ENCODE data around the gene ZNF516.

The ZNF516 gene

DNA sequence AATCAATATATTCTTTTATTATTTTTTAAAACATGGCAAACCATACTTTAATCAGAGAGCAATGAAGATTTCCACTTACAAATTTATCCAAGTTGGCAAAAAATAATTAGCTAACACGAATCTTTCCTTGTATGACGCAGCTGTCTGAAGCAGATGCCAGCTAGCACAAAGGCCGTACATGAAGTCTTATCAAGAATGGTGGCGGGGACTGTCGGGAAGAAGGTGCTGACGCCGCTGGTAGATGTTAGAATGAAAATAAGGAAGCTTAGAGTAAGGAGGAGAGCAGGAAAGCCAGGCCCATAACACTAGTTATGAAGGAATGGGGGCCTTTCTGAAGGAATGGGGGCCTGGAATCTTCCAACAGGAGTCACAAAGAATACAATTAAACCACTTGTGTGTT, 96.7 kb downstream of the ZNF516 start:
- no peak for DNase-seq

DNA sequence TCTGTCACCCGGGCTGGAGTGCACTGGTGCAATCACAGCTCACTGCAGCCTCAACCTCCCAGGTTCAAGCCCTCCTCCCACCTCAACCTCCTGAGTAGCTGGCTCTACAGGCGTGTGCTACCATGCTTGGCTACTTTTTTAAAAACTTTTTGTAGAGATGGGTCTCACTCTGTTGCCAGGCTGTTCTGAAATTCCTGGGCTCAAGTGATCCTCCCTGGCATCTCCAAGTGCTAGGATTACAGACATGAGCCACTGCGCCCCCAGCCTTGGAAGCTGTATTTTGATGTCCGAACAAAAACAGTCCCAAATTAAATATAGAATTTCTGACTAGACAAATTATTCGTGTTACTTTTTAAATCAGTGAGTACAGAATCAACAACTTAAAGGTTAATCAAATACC, 97.4 kb downstream of the ZNF516 start:
- DNase-seq, result no peak

DNA sequence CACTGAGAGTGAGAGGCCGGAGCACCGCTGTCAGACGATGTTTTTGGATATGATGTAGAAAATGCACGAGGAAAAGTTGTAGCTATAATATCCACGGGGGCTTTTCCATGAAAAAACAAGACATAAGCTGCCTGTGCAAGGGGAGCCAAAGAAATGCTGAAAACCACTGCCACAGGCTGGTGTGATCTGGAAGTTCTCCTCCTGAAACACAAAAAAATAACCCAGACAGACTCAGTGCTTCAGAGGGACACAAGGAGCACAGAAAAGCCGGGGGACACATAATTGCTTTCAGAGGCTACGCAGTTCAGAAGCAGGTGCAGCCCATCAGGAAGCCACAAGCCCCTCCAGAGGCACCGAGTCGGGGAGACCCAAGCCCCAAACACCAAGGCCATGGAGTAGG, 98.2 kb downstream of the ZNF516 start:
- no peak for DNase-seq

DNA sequence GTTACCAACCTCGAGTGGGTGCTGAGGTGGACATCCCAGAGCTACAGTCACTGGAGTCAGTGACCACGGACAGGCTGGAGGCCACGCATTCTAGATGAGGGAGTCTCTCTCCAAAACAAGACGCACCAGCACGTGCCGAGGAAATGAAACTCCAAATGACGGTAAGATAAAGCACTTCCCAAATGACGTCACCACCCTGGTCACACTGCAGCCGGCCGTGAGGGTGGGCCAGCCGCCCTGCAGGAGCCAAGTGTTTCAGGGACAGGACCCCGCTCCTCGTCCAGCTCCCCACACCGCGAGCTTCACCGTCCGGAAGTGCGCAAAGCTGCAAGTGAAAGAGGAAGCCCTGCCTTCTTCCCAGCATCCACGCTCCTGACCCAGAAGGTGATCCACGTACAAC, 99.4 kb downstream of the ZNF516 start:
- no peak for DNase-seq

DNA sequence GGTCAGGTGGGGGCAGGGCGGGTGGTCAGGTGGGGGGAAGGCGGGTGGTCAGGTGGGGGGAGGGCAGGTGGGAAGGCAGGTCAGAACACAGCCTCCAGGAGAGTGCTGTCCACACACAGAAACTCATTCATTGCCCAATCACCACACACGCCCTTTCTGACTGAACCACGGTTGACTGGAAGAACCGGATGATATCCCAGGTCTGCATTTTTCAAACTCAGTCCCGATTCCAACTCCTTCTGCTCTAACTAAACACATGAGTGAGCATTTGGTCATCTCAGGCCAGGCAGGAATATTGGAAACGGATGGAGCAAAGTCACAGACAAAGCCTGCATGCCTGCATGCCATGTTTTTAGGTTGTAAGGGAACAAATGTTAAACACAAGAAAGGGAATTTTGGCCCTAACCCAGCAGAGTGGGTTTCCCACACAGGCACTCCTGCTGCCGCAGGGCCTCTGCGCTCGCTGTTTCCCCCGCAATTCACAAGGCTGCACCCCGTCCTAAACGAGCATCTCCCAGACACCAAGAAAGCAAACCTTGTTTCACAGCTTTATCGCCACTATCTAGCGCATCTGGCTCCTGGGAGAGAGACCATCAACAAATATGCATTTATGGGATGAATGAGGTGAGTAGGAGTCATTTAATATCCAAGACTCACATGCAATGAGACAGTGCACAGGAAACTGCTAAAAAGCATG, 100.1 kb downstream of the ZNF516 start:
- no peak for DNase-seq

DNA sequence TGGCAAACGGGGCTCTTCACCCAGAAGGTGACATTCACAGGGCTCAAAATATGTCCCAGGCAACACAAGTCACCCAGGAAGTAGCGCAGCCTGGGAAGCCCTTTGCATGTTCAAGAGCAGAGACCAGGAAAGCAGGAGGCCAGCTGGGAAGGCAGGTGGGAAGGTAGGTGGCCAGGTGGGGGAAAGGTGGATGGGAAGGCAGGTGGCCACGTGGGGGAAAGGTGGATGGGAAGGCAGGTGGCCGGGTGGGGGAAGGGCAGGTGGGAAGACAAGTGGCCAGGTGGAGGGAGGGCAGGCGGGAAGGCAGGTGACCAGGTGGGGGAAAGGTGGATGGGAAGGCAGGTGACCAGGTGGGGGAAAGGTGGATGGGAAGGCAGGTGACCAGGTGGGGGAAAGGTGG, 102.7 kb downstream of the ZNF516 start:
- DNase-seq, result no peak

DNA sequence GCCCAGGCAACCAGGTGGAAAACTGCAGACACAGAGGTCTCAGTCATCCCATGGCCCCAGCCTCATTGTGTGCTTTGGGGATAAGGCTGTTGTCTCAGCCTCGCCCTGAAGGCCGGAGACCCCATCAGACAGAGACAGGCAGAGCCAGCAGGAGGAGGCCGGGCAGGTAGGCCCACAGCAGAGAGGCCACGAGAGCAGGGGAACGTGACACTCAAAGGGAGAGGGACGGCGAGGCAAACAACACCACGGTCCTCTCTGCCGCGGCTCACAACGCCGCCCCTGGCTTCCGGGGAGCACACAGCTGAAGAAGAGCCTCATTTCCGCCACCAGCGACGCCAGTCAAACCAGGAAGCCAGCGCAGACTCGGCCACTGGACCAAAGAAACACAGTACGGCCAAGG, 103.3 kb downstream of the ZNF516 start:
- no peak for DNase-seq

DNA sequence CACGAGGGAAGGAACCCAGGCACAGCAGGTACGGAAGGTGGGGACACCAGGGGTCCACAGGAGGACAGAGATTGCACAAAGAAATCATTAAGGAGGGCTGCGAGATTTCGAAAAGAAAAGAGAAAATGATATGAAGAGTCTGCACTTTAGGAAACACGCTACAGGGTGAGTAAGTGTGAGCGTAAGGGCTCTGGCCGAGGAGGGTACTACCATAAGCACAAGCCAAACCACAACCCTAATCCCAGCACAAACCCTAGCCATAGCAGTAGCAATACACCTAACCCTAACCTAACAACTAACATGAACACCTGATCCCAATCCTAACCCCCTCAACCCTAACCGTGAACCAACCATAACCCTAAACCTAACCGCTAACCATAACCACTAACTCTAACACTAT, 104.0 kb downstream of the ZNF516 start:
- no peak for DNase-seq

DNA sequence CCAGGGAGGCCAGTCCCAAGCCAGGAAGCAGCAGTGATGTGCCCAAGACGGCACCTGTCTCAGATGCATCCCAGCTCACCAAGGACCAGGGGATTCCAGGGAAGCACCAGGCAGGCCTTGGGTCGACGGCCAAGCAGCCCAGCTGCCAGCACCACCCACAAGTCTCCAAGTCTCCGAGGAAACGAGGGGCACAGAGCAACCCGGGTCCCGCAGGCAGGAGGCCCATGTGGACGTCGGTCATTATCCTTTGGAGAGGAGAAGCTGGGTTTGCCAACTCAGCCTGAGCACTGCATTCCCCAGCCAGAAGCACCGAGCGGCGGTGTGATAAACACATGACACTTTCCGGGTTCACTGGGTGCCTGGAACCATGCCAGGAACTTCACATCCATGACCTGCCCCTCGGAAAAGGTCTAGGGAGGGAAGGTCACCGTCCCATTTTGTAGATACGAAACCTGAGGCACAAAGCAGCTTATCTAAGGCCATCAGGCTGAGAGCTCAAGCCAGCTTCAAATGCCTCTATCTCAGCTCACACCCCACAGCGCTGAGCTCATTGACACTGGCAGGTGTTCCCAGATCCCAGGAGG, 104.5 kb downstream of the ZNF516 start:
- no peak for DNase-seq

DNA sequence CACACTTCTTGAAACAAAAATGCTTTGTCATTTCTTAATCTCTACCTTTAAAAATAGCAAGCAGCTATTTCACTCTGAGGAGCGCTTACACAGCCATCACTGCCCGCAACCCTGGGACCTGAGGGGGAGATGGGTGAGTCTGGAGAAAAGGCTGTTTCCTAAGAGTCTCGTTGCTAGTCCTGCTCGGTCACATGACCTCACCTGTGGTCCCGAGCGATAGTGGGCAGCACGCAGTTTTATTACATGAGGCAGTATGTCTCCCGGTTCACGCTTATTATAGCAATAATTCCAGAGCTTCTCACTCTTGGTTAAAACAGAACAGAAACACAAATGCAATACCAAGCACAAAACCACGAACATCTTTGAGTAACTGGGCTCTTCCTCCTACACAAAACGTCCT, 105.3 kb downstream of the ZNF516 start:
- no peak for DNase-seq

DNA sequence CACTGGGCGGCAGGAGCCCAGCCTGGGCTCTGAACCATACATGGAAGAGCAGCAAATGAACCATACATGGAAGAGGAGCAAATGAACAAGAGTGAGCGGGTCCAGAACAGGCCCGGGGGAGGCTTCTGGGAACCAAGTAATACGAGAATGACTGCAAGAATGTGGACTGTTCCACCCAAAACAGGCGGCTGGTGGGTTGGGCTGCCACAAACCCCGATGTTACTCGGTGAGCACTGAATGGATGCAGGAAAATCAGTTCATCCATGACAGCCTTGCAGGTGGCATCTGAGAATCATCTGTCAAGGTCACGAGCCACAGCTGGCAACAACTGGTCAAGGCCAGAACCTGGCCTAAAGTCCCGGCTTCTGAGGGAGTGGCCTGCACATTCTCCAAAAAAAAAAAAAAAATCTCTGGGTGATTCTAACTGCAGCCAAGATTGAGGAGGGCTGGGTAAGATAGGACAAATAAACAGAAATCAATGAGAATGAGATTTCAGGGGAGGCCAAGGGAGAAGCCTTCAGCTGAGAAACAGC, 106.1 kb downstream of the ZNF516 start:
- DNase-seq, result no peak

DNA sequence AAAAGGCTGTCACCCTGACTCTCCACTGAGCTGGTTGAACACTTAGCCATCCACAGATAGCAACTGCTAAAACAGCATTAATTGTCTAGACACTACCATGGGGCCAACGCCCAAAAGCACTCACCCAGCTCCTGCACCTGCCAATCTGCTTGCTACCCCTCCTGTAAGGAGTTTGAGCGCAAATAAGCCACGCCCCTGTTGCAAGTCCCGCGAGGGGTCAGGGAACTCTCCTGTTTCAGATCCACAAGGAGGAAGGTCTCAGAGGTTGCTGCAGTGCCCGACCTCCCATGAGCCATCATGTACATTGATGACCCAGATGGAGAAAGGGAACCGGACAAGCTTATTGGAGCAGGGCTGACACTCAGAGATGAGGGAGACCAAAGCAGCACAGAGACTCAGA, 106.8 kb downstream of the ZNF516 start:
- no peak for DNase-seq

DNA sequence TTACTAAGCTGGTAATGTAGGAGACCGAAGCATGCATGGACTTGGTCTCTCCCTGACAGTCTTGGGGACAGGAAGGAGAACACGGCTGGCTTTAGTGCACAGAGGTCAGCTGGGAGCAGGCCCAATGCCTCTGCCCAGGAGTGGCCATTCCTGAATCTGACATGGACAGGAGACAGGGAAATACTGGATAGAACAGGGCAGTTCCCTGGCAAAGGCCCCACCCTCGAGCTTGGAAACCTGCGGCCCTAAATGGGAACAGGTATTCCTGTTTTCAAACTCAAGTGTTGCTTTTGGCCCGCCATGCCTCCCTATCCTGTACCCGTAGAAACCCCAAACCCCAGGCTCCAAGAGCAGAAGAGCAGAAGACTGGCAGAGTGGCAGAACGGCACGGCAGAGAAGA, 107.4 kb downstream of the ZNF516 start:
- DNase-seq, result no peak

DNA sequence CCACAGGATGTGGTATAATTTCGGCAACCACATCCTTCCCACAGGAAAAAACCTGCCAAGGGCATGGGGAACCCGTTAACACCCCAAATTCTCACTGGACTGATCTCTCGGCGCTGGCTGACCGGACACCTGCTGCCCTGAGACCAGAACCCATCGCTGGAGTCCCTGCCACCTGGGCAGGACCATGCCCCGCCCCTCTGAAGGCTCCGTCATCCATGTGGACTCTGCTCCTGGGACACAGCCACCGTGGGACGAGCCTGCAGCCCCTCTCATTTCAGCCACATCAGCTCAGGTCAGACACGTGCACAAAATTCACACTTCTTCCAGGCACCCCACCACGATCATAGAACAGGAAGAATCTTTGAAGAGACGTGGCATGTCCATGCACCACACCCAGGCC, 108.2 kb downstream of the ZNF516 start:
- DNase-seq, result no peak

DNA sequence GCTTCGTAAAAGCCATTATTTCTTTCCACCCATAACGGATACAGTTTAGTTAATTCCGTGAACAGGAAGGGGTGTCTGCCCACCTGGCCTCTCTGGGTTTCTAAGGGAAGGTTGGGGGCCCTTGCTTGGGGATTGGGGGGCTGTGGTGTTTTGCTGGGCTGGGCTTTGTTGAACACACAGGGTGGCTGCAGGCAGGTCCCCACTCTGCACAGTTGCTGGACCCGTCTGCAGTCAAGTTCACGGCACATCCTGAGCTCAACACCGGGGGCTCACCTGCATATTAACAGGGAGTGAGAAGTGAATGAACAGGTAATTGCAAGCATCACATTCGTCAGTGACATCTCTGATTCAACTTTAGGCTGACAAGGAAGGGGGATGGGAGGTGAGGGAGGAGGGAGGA, 109.0 kb downstream of the ZNF516 start:
- DNase-seq, result no peak

DNA sequence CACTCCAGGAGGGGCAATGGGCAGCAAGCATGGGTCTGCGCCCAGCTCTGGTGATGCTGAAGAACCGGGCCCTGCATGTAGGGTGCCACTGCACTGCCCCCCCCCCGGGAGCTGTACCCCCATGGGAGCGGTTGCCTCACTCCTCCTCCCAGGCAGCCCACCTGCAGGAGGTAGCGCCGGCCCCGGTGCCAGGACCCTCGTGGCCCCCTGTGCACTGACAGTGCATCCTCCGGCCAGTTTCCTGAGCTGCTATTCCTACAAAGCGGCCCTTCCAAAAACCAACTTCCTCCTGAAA, 109.4 kb downstream of the ZNF516 start:
- no peak for DNase-seq

DNA sequence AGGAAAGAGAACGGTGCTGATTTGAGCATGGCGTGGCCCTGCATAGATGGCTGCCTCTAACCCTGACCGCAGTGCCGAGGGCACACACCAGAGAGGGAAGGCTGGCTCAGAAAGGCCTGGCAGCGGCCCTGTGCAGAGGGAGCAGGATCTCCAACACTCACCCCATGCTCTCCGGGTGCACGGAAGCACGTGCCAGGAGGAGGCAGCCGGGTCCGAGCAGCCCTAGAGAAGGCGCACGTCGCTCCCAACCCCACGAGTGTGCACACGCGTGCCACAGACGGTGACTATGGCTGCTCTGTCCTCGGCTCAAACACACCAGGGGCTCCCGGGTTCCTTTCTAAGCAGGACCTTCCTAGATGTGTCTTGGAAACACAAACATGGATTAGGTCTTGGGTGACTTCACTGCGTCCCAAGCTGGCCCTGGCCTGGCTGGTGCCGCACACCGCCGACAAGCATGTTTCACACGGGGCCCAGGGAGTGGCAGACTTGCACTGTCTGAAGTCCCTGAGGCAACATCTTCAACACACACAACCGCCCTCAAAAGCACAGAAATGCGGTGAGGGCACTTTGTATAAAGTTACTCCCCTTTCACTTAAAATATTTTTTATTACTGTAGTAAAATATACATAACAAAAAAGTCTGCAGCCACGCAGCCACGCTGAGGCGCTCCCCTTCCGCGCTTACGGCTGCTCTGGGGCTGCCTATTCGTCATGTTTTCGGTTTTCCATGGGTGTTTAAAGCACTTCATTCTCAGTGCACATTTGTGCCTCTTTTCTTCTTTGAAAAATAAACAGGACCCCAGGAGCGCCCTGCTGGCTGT, 110.0 kb downstream of the ZNF516 start:
- no peak for DNase-seq

DNA sequence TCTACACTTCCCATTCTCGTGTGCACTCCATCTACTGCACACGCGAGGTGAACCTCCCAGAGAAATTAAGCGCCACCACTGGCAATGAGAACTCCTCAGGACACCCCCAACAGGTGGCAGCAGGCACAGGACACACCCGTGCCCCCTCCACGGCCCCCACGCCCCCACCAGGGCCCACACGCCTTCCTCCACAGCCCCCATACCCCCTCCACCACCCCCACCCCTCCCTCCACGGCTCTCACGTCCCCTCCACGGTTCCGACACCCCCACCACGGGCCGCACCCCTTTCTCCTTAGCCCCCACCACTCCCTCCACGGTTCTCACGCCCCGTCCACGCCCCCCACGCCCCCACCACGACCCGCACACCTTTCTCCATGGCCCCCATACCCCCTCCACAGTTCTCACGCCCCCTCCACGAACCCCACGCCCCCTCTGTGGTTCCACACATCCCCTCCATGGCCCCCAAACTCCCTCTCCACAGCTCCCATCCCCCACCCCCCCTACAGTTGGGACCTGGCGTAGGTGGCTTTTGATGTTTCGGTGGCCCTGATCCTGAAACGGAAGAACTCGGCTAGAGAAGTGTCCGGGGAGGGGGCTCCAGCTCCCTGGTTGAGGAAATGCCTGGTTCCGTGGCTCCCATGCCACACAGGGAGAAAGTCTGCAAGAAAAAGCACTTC, 110.8 kb downstream of the ZNF516 start:
- DNase-seq, result no peak

DNA sequence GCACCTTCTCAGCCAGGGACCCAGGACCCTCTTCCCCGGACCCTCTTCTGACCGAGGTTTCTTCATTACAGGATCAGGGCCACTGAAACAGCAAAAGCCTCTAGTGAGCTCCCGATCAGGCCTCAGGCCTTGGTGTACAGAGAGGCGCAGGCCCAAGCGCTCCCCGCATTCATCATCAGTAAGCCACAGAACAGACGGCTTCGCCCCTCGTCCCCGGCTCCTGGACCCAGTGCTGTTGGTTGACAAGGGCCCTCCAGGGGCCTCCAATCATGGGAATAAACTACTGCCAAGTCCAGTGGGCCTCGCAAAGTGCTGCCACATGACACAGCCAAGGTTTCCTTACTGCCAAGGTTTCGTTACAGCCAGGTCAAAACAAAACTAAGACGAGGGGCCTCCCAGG, 111.4 kb downstream of the ZNF516 start:
- DNase-seq, result no peak

DNA sequence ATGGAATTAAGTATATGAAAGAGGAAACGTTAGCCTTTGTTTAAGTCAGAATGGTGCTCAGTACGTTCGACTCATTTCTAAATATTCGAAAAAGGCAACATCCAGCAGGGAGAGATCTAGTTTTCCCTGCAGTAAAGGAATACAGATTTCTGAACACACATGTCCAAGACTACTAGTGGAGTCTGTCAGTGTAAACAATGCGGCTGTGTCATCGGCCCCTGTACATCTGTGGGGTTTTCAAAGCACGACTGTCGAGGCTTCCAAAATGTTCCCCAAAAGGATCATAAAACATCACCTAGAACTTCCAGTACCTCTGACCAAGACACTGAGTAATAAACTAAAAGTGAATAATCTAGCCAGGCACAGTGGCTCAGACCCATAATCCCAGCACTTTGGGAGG, 112.8 kb downstream of the ZNF516 start:
- no peak for DNase-seq

DNA sequence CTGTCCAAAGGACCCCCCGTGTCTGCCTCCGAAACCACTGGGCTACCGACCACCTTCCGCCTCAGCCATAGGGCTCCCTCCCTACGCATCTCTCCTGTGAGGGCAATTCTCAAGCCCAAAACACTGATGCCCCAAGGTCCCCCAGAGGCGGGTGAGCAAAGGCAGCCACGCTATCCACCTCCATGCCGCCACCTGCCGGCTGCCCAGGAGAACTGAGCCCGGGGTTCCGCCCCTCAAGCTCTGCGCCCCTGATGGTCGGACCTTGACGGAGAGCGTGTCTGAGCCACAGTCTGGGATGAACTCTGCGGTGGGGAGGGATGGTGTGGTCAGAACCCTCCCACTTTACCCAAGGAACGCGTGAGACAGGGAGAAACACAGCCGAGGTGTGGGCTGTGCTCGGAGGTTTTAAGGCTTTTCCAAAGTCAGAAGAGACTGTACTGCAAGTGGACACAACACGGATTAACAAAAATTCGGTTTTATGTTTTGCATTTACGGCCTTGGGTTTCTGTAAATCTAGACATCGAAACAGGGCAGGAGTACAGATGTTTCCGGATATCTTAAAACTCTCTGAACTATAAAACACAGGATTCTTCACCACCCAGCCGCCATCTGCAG, 114.1 kb downstream of the ZNF516 start:
- peak; percentile 16 for DNase-seq

DNA sequence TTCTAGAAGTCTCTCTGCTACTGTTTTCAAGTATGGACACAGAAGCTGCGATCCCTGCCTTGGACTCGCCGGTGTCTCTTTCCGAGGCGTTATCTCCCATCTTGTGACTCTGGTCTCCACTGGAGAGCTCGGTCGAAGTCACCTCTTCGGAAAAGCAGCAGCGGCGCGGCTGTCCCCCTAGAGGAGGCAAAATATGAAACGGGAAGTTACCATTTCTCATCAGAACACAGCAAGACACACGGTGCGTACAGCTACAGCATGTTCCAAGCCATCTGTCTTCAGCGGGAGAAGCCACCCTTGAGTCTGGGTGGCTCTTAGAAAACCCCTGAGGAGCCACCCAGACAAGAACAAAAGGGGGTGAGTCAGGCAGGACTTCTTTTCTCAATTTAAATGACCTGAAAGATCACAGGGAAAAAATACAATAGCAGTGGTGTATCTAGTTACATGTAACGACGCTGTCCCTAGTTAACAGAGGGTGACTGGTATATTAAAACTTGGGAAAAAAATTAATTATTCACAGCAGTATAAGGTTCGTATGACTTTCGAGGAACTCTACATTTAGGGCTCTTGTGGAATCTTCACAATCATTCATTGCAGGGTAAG, 114.8 kb downstream of the ZNF516 start:
- DNase-seq, result no peak
